GM18868 (cell line): ENCODE results near the gene TOP1.

ENCODE experiments used
- ATAC-seq: cut with Tn5 transposase; IDR thresholded peaks from one replicate; pipeline ENCODE4 v1.9.1; 2021; ENCODE audit warnings: mild to moderate bottlenecking, moderate library complexity; ENCODE audit not compliant: unreplicated experiment

TOP1 gene

GRCh38 chr20:41165001-41165882 is 136.6 kb downstream of the TOP1 start:
- no peak for ATAC-seq

GRCh38 chr20:41166201-41167117 is 137.8 kb downstream of the TOP1 start:
- no peak for ATAC-seq

DNA sequence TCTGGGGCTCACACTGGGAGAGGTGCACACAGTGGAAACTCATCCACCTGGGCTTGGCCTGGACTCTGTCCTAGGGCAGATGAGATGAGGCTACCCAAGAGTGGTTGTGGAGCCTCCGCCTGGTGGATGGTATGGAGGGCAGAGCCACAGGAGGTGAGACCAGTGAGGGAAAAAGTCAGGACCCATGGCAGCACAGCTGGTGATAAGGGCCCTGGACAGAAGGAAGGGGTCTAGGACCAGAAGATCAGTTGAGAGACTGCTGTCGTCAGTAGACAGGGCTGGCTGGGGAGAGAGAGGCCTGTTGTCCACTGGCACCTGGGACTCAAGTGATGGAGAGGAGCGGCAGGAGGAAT is 138.5 kb downstream of the TOP1 start:
- ATAC-seq: no peak

DNA sequence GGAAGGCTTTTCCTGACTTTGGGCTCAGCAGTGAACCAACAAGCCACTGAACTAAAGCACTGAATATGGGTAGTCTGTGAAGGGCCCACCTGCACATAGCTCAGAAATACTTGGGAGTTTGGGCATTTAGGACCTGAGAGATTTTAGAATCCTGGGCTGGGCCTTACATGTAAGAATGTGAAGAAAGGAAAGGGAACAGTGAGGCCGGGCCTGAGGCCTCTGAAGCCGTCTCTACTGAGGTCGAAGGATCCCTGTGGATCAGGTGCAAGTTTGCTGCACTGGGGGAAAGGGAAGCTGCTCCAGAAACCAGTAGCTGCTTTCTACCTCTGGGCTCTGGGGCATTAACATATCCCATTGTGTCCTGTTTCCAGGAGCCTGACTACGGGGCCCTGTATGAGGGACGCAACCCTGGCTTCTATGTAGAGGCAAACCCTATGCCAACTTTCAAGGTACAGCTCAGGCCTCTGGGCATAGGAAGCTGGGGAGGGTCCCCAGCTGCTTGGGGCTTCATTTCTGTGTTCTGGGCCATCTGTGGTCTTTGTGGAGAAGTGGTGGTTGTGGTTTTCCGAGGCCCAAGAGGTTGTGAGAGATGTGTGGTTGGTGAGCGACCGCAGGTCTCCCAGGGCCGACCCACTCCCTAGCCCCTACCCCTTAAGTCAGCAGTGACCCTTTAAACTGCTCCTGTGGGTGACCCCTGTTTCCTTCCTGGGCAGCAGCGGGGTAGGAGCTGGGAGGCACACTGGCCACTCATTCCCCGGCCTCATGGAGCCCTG is 139.0 kb downstream of the TOP1 start:
- ATAC-seq: no peak

- no peak for ATAC-seq
Observed at GRCh38 chr20:41168281-41169161, 139.9 kb downstream of the TOP1 start.

DNA sequence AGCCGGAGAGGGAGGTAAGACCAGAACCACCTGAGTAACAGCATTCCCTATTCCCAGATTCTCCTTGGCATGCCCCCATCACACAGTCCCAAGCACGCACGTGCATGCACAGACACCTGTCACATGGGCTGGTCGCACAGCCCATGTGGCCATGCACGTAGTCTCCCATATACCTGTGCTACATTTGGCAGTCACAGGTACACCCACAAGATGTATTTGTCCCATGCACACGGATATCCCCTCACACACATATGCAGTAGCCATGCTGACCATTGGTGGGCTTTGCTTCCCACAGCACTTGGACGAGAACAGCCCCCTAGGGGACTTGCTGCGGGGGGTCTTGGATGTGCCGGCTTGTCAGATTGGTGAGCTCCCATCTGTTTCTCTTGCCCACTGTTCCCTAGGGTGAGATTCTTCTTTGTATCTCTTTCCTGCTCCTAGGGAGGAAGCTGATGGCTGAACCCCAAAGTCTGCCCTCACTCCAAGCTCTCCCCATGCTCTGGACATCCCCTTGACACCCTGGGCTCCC is 140.6 kb downstream of the TOP1 start:
- no peak for ATAC-seq

DNA sequence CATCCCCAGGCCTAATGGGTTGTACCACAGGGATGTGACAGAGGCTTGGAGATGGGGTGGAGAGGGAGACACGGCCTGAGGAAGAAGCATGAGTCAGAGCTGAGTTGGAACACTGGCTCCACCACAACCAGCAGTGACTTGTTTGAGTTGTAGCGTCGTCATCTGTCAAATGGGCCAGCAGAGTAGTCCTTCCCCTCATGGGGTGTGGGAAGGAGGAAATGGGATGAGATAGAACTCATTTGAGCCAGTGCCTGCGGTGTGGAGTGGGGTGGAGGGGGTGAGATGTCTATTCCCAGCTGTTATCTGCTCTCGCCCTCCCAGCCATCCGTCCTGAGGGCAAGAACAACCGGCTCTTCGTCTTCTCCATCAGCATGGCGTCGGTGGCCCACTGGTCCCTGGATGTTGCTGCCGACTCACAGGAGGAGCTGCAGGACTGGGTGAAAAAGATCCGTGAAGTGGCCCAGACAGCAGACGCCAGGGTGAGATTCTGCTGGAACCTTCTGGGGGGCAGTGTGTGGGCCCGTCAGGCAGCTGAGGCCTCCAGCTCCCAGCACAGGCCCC is 141.2 kb downstream of the TOP1 start:
- no peak for ATAC-seq

GRCh38 chr20:41170386-41171105 is 141.9 kb downstream of the TOP1 start:
- ATAC-seq: no peak

GRCh38 chr20:41171736-41172295 is 143.2 kb downstream of the TOP1 start:
- no peak for ATAC-seq

DNA sequence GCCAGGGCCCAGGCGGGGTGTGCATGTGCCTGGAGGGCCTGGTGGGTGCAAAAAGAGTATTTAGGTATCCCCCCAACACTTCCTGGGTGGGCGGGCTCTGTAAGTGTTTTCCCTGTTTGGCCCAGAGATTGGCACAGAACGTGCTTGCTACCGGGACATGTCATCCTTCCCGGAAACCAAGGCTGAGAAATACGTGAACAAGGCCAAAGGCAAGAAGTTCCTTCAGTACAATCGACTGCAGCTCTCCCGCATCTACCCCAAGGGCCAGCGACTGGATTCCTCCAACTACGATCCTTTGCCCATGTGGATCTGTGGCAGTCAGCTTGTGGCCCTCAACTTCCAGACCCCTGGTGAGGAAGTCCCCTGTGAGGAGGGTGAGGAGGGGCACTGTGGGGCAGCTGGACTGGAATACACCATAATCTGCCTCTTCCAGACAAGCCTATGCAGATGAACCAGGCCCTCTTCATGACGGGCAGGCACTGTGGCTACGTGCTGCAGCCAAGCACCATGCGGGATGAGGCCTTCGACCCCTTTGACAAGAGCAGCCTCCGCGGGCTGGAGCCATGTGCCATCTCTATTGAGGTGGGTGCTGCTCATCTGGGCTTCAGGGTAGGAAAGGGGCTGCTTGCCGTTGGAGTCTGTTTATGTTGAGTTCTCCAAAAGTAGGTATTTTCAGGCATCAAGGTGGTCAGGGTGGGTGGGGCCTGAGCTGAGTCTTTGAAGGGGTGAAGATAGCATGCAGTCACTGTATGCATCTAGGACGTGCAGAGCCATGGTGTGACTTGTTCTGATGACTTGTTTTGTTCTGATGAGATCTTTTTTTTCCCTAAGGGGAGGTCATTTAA is 143.9 kb downstream of the TOP1 start:
- ATAC-seq: no peak

GRCh38 chr20:41173161-41173721 is 144.6 kb downstream of the TOP1 start:
- ATAC-seq: peak; percentile 72

DNA sequence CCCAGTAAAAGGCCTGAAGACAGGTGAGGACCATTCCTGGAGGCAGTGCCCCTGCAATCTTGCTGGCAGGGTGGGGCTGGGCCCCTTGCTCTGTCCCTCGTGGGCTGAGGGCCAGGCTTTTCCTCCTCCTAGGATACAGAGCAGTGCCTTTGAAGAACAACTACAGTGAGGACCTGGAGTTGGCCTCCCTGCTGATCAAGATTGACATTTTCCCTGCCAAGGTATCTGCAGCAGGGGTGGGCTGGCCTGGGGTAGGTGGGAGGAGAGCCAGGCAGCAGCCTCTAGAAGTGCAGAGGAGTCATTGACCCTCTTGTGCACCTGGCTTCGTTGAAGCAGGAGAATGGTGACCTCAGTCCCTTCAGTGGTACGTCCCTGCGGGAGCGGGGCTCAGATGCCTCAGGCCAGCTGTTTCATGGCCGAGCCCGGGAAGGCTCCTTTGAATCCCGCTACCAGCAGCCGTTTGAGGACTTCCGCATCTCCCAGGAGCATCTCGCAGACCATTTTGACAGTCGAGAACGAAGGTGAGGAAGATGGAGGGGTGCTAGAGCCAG is 145.2 kb downstream of the TOP1 start:
- ATAC-seq: no peak
